Uterus (tissue), 4 donors: ENCODE results near the gene RIOK2. TPM values are rescaled to one million over a fixed set of nuclear protein-coding genes. Genes with fewer than 3 reads are reported as not detected.
A peak's percentile ranks its signal among the peaks of the same experiment; 100 is the strongest.

Experiments used
- DNase-seq, 2 donors: peaks; one replicate each; pipeline ENCODE4 v3.0.0-alpha.2; 2019 to 2020
- H3K27ac ChIP-seq, 2 donors: fragments of 200-600 bp; sonication (generic); 1 replicate in 1 of 2; 2 replicates in 1 of 2; pipeline ENCODE4 v1.5.1; 2016 to 2018
- H3K27me3 ChIP-seq, 2 donors: fragments of 200-600 bp; sonication (generic); one replicate each; pipeline ENCODE4 v1.5.1; 2018 to 2019; ENCODE audit warnings: control low read depth in 1 of 2
- H3K36me3 ChIP-seq, 2 donors: fragments of 200-600 bp; sonication (generic); one replicate each; pipeline ENCODE4 v1.5.1; 2019; ENCODE audit warnings: control low read depth in 1 of 2
- H3K4me1 ChIP-seq, 2 donors: fragments of 200-600 bp; sonication (generic); one replicate each; pipeline ENCODE4 v1.5.1; 2018 to 2019; ENCODE audit warnings: control low read depth in 1 of 2
- H3K4me3 ChIP-seq, 2 donors: fragments of 200-600 bp; sonication (generic); 1 replicate in 1 of 2; 2 replicates in 1 of 2; pipeline ENCODE4 v1.5.1; 2018 to 2019; ENCODE audit warnings: mild to moderate bottlenecking in 1 of 2
- H3K9me3 ChIP-seq, 2 donors: fragments of 200-600 bp; sonication (generic); one replicate each; pipeline ENCODE4 v1.5.1; 2019; ENCODE audit warnings: control low read depth in 1 of 2
- CTCF ChIP-seq, 4 experiments: fragments of 200-600 bp in 2 of 4; fragments of 450-650 bp in 2 of 4; sonication (generic) in 2 of 4; IDR thresholded peaks; one replicate each; pipeline ENCODE4 v1.5.1; 2016 to 2019; ENCODE audit warnings: antibody characterized with exemption in 4 of 4, mild to moderate bottlenecking in 2 of 4, moderate library complexity in 1 of 4
- POLR2A ChIP-seq, 2 donors: fragments of 450-650 bp; IDR thresholded peaks; one replicate each; pipeline ENCODE4 v1.6.1; 2016; ENCODE audit warnings: antibody characterized with exemption in 2 of 2, mild to moderate bottlenecking in 1 of 2, moderate library complexity in 1 of 2
- intact Hi-C: fragments of 100-400 bp; cut with DNase I; formaldehyde crosslinking; loops from one replicate; pipeline ENCODE4 v1.15.1; 2023; ENCODE audit warnings: low total_unique reads
- total RNA-seq, 4 donors: library from RNA; depleted of rRNA in 3 of 4; stranded (reverse); fragments of >200 nt in 3 of 4; gene quantifications; one replicate each; pipeline versions ENCODE4 v1.1.0 to v1.2.4, GENCODE V29; 2014 to 2023
- donor health status: DM: yes; HTN: yes; CAD: no.

The RIOK2 gene
- total RNA-seq, 4 donors from 2014 or later, result 7.7 to 51.9 (median 16.9) TPM

GRCh38 chr5:97162045-97162444 lies 21.0 kb downstream of the RIOK2 start:
- Histone ChIP-seq H3K4me1 (no peaks in the 10 kb centered on the region), H3K4me3 (no peak overlapping the region), H3K36me3 (no peaks in the 10 kb centered on the region), H3K27me3 (no peaks in the 10 kb centered on the region), H3K9me3 (no peaks in the 10 kb centered on the region), H3K27ac (no peak overlapping the region)
- DNase-seq, result peak; percentile 44 to 73
- TF ChIP-seq POLR2A (IDR thresholded peaks at IDR 0.05), result no peak
- TF ChIP-seq CTCF (IDR thresholded peaks at IDR 0.05), result peak; percentile 79 to 88 (median 83)
- intact Hi-C loops, result no loop called here

- Histone ChIP-seq H3K4me1 (no peaks in the 10 kb centered on the region), H3K27me3 (no peaks in the 10 kb centered on the region), H3K27ac (no peak overlapping the region), H3K9me3 (no peaks in the 10 kb centered on the region), H3K4me3 (no peak overlapping the region), H3K36me3 (no peaks in the 10 kb centered on the region)
- no peak for DNase-seq
- no peak for TF ChIP-seq CTCF (IDR thresholded peaks at IDR 0.05)
- TF ChIP-seq POLR2A (IDR thresholded peaks at IDR 0.05), result no peak
- intact Hi-C loops, result no loop called here
Measured at GRCh38 chr5:97157689-97158088, 25.4 kb downstream of the RIOK2 start.

- no peak overlapping the region for H3K4me3 ChIP-seq
- H3K4me1 ChIP-seq, result no peaks in the 10 kb centered on the region
- no peak for DNase-seq
- H3K36me3 ChIP-seq, result no peaks in the 10 kb centered on the region
- H3K27me3 ChIP-seq, result no peaks in the 10 kb centered on the region
- H3K27ac ChIP-seq, result no peak overlapping the region
- TF ChIP-seq POLR2A (IDR thresholded peaks at IDR 0.05) (no peak), CTCF (IDR thresholded peaks at IDR 0.05) (no peak)
- intact Hi-C loops, result no loop called here
- H3K9me3 ChIP-seq, result no peaks in the 10 kb centered on the region
Measured at GRCh38 chr5:97151370-97151769, 31.7 kb downstream of the RIOK2 start.

GRCh38 chr5:97150401-97150800 lies 32.6 kb downstream of the RIOK2 start:
- intact Hi-C loops, result no loop called here
- no peaks in the 10 kb centered on the region for H3K9me3 ChIP-seq

GRCh38 chr5:97149709-97150108 lies 33.3 kb downstream of the RIOK2 start:
- Histone ChIP-seq H3K4me1 (no peaks in the 10 kb centered on the region), H3K27me3 (no peaks in the 10 kb centered on the region), H3K9me3 (no peaks in the 10 kb centered on the region), H3K36me3 (no peaks in the 10 kb centered on the region), H3K27ac (no peak overlapping the region), H3K4me3 (no peak overlapping the region)
- TF ChIP-seq POLR2A (IDR thresholded peaks at IDR 0.05) (no peak), CTCF (IDR thresholded peaks at IDR 0.05) (no peak)
- intact Hi-C loops, result no loop called here
- DNase-seq, result no peak

More at GRCh38 chr5:97150401-97150800, 32.6 kb downstream of the RIOK2 start:
- TF ChIP-seq CTCF (IDR thresholded peaks at IDR 0.05) (no peak), POLR2A (IDR thresholded peaks at IDR 0.05) (no peak)
- Histone ChIP-seq H3K36me3 (no peaks in the 10 kb centered on the region), H3K4me3 (no peak overlapping the region), H3K27ac (no peak overlapping the region), H3K4me1 (no peaks in the 10 kb centered on the region), H3K27me3 (no peaks in the 10 kb centered on the region)
- no peak for DNase-seq
